WTC11 (cell line): ENCODE data around the gene CWC15. TPM values are rescaled to one million over a fixed set of nuclear protein-coding genes. Genes with fewer than 3 reads are reported as not detected.
A peak's percentile ranks its signal among the peaks of the same experiment; 100 is the strongest.

ENCODE experiments used
- ATAC-seq: fragments of 200-7000 bp; cut with Tn5 transposase; 2 replicates; pipeline ENCODE4 v1.10.0; 2021; ENCODE audit warnings: mild to moderate bottlenecking, moderate library complexity
- CTCF ChIA-PET: fragments of 300-600 bp; sonication (Branson Sonifier 250); formaldehyde crosslinking; loops from one replicate; lab custom pipeline; 2021; ENCODE audit warnings: antibody characterized with exemption; lab: Charles Lee
- POLR2A ChIA-PET: fragments of 350-600 bp; sonication (Branson Sonifier 250); formaldehyde crosslinking; loops from one replicate; lab custom pipeline; 2021; ENCODE audit warnings: antibody characterized with exemption; lab: Charles Lee
- DNase-seq: peaks from one replicate; pipeline ENCODE4 v3.0.0; 2021; ENCODE audit warnings: low spot score
- H3K27ac Mint-ChIP-seq: 2 replicates; pipeline ENCODE4 v1.8.0; 2021; ENCODE audit warnings: mixed read lengths
- H3K27me3 Mint-ChIP-seq: 2 replicates; pipeline ENCODE4 v1.8.0; 2021; ENCODE audit warnings: low read depth, mild to moderate bottlenecking, moderate library complexity, mixed read lengths
- H3K36me3 Mint-ChIP-seq: 2 replicates; pipeline ENCODE4 v1.8.0; 2021; ENCODE audit warnings: mixed read lengths
- H3K4me1 Mint-ChIP-seq: 2 replicates; pipeline ENCODE4 v1.8.0; 2022; ENCODE audit warnings: mixed read lengths
- H3K4me3 Mint-ChIP-seq: 2 replicates; pipeline ENCODE4 v1.8.0; 2021; ENCODE audit warnings: mild to moderate bottlenecking, moderate library complexity, mixed read lengths
- H3K9me3 Mint-ChIP-seq: 2 replicates; pipeline ENCODE4 v1.8.0; 2021; ENCODE audit warnings: mixed read lengths
- CREB1 ChIP-seq: sonication (generic); formaldehyde crosslinking; IDR thresholded peaks from 2 replicates; pipeline ENCODE4 v1.8.0; 2023; ENCODE audit warnings: mild to moderate bottlenecking, missing genetic modification reagents
- CTCF ChIP-seq: fragments of 200-600 bp; IDR thresholded peaks from 2 replicates; pipeline ENCODE4 v1.8.0; 2022; ENCODE audit warnings: antibody characterized with exemption
- EMX1 ChIP-seq: fragments of 250-450 bp; sonication (Bioruptor Pico); IDR thresholded peaks from 2 replicates; pipeline ENCODE4 v1.8.0; 2021; ENCODE audit warnings: mild to moderate bottlenecking
- FOXJ3 ChIP-seq: sonication (generic); formaldehyde crosslinking; IDR thresholded peaks from 2 replicates; pipeline ENCODE4 v1.9.0; 2021; ENCODE audit warnings: missing genetic modification reagents, mild to moderate bottlenecking, borderline replicate concordance
- NFATC4 ChIP-seq: fragments of 250-450 bp; sonication (Bioruptor Pico); IDR thresholded peaks from 2 replicates; pipeline ENCODE4 v1.9.0; 2021; ENCODE audit warnings: mild to moderate bottlenecking
- NFE2L1 ChIP-seq: sonication (generic); formaldehyde crosslinking; IDR thresholded peaks from 2 replicates; pipeline ENCODE4 v1.8.1; 2023; ENCODE audit warnings: missing genetic modification reagents
- NR2C2 ChIP-seq: sonication (generic); formaldehyde crosslinking; IDR thresholded peaks from 2 replicates; pipeline ENCODE4 v1.8.0; 2022; ENCODE audit warnings: mild to moderate bottlenecking, missing genetic modification reagents
- RORB ChIP-seq: fragments of 250-450 bp; sonication (Bioruptor Pico); IDR thresholded peaks from 2 replicates; pipeline ENCODE4 v1.9.0; 2021; ENCODE audit warnings: mild to moderate bottlenecking
- TCF7 ChIP-seq: sonication (generic); formaldehyde crosslinking; IDR thresholded peaks from 2 replicates; pipeline ENCODE4 v1.8.0; 2022; ENCODE audit warnings: mild to moderate bottlenecking, low read depth, missing genetic modification reagents, moderate library complexity
- USF1 ChIP-seq: sonication (generic); formaldehyde crosslinking; IDR thresholded peaks from 2 replicates; pipeline ENCODE4 v1.8.0; 2022; ENCODE audit warnings: mild to moderate bottlenecking, missing genetic modification reagents
- USF2 ChIP-seq: sonication (generic); formaldehyde crosslinking; IDR thresholded peaks from 2 replicates; pipeline ENCODE4 v1.8.1; 2023; ENCODE audit warnings: mild to moderate bottlenecking, missing genetic modification reagents, moderate library complexity
- ZNF121 ChIP-seq: sonication (generic); formaldehyde crosslinking; IDR thresholded peaks from 2 replicates; pipeline ENCODE4 v1.8.0; 2023; ENCODE audit warnings: missing genetic modification reagents
- ZNF219 ChIP-seq: sonication (generic); formaldehyde crosslinking; IDR thresholded peaks from 2 replicates; pipeline ENCODE4 v1.8.0; 2023; ENCODE audit warnings: missing genetic modification reagents, mild to moderate bottlenecking, borderline replicate concordance
- ZNF232 ChIP-seq: sonication (generic); formaldehyde crosslinking; IDR thresholded peaks from 2 replicates; pipeline ENCODE4 v1.8.0; 2022; ENCODE audit warnings: mild to moderate bottlenecking, missing genetic modification reagents
- ZNF317 ChIP-seq: sonication (generic); formaldehyde crosslinking; IDR thresholded peaks from 2 replicates; pipeline ENCODE4 v1.8.1; 2023; ENCODE audit warnings: low read depth, mild to moderate bottlenecking, moderate library complexity, missing genetic modification reagents, borderline replicate concordance
- ZNF512 ChIP-seq: sonication (generic); formaldehyde crosslinking; IDR thresholded peaks from 2 replicates; pipeline ENCODE4 v1.8.1; 2022; ENCODE audit warnings: missing genetic modification reagents, borderline replicate concordance
- total RNA-seq: library from RNA; stranded (reverse); gene quantifications from 3 replicates; pipeline ENCODE4 v1.2.3, GENCODE V29; 2021
- TF ChIP-seq, protein P1 (sequence below): sonication (generic); formaldehyde crosslinking; IDR thresholded peaks from 2 replicates; pipeline ENCODE4 v1.8.0; 2022; ENCODE audit warnings: mild to moderate bottlenecking, missing genetic modification reagents
- TF ChIP-seq, protein P2 (sequence below): fragments of 250-450 bp; sonication (Bioruptor Pico); IDR thresholded peaks from 2 replicates; pipeline ENCODE4 v1.8.0; 2021; ENCODE audit warnings: mild to moderate bottlenecking

Gene CWC15
- total RNA-seq, 1 experiment from 2014 or later: 49.4 TPM

GRCh38 chr11:94968334-94968958 is 4.9 kb downstream of the CWC15 start:
- H3K27ac Mint-ChIP-seq: no peak overlapping the region
- ChIA-PET CTCF (interaction anchor here (0.6 to 1.5 kb wide), 6 partner anchors 23 to 1495 kb away, joined by 3 to 10 read pairs (median 4); no protein-coding TSS in a partner anchor), POLR2A (no interaction called here)
- H3K9me3 Mint-ChIP-seq: no peaks in the 10 kb centered on the region
- H3K36me3 Mint-ChIP-seq: peaks cover 71% of the 10 kb centered on the region
- TF ChIP-seq CTCF (0 out of 2 replicates have a peak, but pooled peaks have one; percentile 21), ZNF219 (CRISPR knock-in tag) (no peak)
- DNase-seq (no peak), ATAC-seq (no peak)
- H3K4me3 Mint-ChIP-seq: no peak overlapping the region
- peaks cover 4% of the 10 kb centered on the region for H3K4me1 Mint-ChIP-seq
- H3K27me3 Mint-ChIP-seq: no peaks in the 10 kb centered on the region

- peak; percentile 71 for ATAC-seq
- CTCF ChIA-PET: no interaction called here
Measured at GRCh38 chr11:94964934-94965333, 8.4 kb downstream of the CWC15 start.

More at GRCh38 chr11:94964934-94965333, 8.4 kb downstream of the CWC15 start:
- Mint-ChIP-seq H3K4me1 (no peaks in the 10 kb centered on the region), H3K4me3 (no peak overlapping the region), H3K36me3 (peaks cover 66% of the 10 kb centered on the region), H3K27me3 (no peaks in the 10 kb centered on the region), H3K27ac (no peak overlapping the region), H3K9me3 (no peaks in the 10 kb centered on the region)
- POLR2A ChIA-PET: no interaction called here
- TF ChIP-seq CREB1 (CRISPR knock-in tag) (no peak), ZNF121 (CRISPR knock-in tag) (no peak), RORB (CRISPR knock-in tag) (no peak), EMX1 (CRISPR knock-in tag) (no peak), USF2 (CRISPR knock-in tag) (no peak), ZNF232 (CRISPR knock-in tag) (no peak), NFATC4 (CRISPR knock-in tag) (no peak), NR2C2 (CRISPR knock-in tag) (no peak), USF1 (CRISPR knock-in tag) (no peak), TCF7 (CRISPR knock-in tag) (no peak), NFE2L1 (no peak), ZNF317 (CRISPR knock-in tag) (no peak), CTCF (no peak), ZNF512 (CRISPR knock-in tag) (no peak), FOXJ3 (no peak)
- TF ChIP-seq, protein P1, sequence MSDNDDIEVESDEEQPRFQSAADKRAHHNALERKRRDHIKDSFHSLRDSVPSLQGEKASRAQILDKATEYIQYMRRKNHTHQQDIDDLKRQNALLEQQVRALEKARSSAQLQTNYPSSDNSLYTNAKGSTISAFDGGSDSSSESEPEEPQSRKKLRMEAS: no peak
- TF ChIP-seq, protein P2, sequence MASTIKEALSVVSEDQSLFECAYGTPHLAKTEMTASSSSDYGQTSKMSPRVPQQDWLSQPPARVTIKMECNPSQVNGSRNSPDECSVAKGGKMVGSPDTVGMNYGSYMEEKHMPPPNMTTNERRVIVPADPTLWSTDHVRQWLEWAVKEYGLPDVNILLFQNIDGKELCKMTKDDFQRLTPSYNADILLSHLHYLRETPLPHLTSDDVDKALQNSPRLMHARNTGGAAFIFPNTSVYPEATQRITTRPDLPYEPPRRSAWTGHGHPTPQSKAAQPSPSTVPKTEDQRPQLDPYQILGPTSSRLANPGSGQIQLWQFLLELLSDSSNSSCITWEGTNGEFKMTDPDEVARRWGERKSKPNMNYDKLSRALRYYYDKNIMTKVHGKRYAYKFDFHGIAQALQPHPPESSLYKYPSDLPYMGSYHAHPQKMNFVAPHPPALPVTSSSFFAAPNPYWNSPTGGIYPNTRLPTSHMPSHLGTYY (CRISPR knock-in tag): no peak
- no peak for DNase-seq
